Activated naive CD4-positive, alpha-beta T cell treated with anti-CD3 and anti-CD28 coated beads for 36 hours (primary cell): Measurements from ENCODE around the gene PLEKHO1. TPM values are rescaled to one million over a fixed set of nuclear protein-coding genes. Genes with fewer than 3 reads are reported as not detected.

Experiments
- CTCF ChIA-PET: fragments of 350-600 bp; sonication (Branson Sonifier 250); formaldehyde crosslinking; loops from one replicate; lab custom pipeline; 2021; ENCODE audit warnings: antibody characterized with exemption; lab: Charles Lee
- DNase-seq: peaks from one replicate; pipeline ENCODE4 v3.0.0-alpha.2; 2020
- H3K27ac Mint-ChIP-seq: one replicate; pipeline ENCODE4 v1.8.0; 2021; ENCODE audit warnings: mild to moderate bottlenecking, mixed read lengths
- H3K27me3 Mint-ChIP-seq: one replicate; pipeline ENCODE4 v1.8.0; 2021; ENCODE audit warnings: low read depth, mixed read lengths
- H3K36me3 Mint-ChIP-seq: one replicate; pipeline ENCODE4 v1.8.0; 2021; ENCODE audit warnings: low read depth, mixed read lengths
- H3K4me1 Mint-ChIP-seq: one replicate; pipeline ENCODE4 v1.8.0; 2021; ENCODE audit warnings: low read depth, mixed read lengths
- H3K4me3 Mint-ChIP-seq: one replicate; pipeline ENCODE4 v1.8.0; 2021; ENCODE audit warnings: mild to moderate bottlenecking, moderate library complexity, mixed read lengths
- H3K9me3 Mint-ChIP-seq: one replicate; pipeline ENCODE4 v1.8.0; 2021; ENCODE audit warnings: mixed read lengths
- intact Hi-C: fragments of 100-400 bp; cut with micrococcal nuclease; formaldehyde crosslinking; loops from one replicate; pipeline ENCODE4 v1.15.1; 2023
- total RNA-seq, 2 experiments: library from RNA; stranded (reverse); gene quantifications; one replicate each; pipeline ENCODE4 v1.2.3, GENCODE V29; 2021

PLEKHO1 gene
- total RNA-seq, 2 experiments from 2014 or later = 4.4 to 4.7 TPM

DNA sequence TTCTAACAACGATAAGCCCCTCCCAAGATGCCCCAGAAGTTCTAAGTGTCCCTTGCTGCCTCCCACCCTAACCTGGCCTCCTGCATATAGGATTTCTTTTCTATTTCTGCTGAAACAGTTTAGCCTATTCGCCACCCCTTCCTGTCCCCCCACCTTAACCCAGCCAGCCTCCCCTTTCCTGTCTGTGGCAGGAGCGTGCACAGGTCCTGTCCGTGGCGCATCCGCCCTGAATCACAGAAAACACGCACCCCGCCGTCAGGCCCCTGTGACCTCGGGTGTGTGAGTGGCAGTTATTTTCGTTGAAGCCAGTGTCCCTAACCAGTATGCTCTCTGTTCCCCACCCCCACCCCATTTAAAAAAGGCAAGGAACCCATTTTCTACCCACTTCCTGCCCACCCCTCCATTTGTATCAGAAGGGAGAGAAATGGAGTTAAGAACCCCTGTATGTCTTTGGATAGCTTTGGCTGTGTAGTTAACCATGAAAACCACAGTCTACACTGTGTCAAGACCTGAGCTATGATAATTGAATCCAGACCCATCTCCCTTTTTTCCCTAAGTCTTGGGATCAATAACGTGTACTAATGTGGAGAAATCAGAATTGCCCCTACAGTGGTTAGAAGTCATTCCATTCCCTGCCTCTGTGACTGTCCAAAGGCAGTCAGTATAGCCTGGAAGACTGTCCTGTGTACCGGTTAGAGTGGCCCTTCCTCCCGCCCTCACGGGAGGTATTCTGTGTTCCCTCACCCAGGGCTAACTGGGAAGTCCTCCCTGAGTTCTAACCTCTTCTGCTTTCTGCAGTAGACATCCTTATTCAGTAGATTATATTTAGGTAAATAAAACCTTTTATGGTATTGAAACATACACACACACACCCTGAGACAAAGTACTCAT, 1.8 kb downstream of the PLEKHO1 start:
- H3K27ac Mint-ChIP-seq = peak overlapping the region; percentile 72
- peaks cover 39% of the 10 kb centered on the region for H3K4me1 Mint-ChIP-seq
- H3K4me3 Mint-ChIP-seq = peak overlapping the region; percentile 75
- H3K27me3 Mint-ChIP-seq = no peaks in the 10 kb centered on the region
- no peaks in the 10 kb centered on the region for H3K9me3 Mint-ChIP-seq
- CTCF ChIA-PET = interaction anchor here (0.6 to 1.5 kb wide), 2 partner anchors 14 to 16 kb away, joined by 6 read pairs; no protein-coding TSS in a partner anchor
- intact Hi-C loops = loop anchor here (1.0 to 2.0 kb wide), 2 partner anchors 9 to 41 kb away; no protein-coding TSS in a partner anchor
- H3K36me3 Mint-ChIP-seq = no peaks in the 10 kb centered on the region
- DNase-seq = peak; percentile 80

DNA sequence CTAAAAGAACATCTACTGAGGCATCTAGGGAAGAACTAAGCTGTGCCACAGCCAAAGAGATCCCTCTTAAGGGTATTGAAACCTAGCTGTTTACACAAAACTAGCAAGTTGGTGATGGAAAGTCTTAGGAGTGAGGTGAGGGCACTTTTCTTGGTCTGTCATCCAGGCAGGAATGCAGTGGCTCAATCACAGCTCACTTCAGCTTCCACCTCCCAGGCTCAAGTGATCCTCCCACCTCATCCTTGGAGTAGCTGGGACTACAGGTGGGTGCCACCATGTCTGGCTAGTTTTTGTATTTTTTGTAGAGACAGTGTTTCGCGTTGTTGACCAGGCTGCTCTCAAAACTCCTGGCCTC, 2.4 kb downstream of the PLEKHO1 start:
- Mint-ChIP-seq H3K27ac (no peak overlapping the region), H3K9me3 (no peaks in the 10 kb centered on the region), H3K4me1 (peaks cover 36% of the 10 kb centered on the region), H3K36me3 (peaks cover 1% of the 10 kb centered on the region), H3K27me3 (no peaks in the 10 kb centered on the region), H3K4me3 (no peak overlapping the region)
- no peak for DNase-seq
- intact Hi-C loops = no loop called here
- CTCF ChIA-PET = interaction anchor here (0.6 to 1.5 kb wide), 2 partner anchors 14 to 15 kb away, joined by 6 read pairs; no protein-coding TSS in a partner anchor

DNA sequence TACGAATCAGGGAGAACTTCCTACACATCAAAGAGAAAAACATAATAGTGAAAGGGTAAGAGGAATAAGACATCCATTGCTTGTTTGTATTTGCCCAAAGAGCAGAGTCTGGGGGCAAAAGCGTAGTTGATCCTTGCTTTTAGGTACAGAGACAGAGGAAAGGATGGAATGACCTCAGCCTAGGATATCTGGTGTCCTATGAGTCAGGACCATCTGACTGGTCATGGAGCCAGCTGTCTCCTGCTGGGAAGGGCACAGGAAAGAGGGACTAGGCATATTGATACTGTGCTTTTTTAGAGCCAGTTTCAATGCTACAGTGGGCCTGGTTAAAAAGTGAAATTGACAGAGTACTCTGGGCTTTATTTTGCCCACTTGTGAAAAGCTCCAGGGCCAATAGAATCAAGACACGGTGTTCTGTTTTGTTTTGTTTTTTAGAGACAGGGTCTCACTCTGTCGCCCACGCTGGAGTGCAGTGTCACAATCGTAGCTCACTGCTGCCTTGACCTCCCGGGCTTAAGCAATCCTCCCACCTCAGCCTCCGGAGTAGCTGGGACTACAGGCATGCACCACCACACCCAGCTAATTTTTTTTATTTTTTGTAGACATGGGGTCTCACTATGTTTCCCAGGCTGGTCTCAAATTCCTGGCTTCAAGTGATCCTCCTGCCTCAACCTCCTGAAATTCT, 3.2 kb downstream of the PLEKHO1 start:
- Mint-ChIP-seq H3K27ac (no peak overlapping the region), H3K4me3 (no peak overlapping the region), H3K27me3 (no peaks in the 10 kb centered on the region), H3K9me3 (no peaks in the 10 kb centered on the region), H3K36me3 (peaks cover 4% of the 10 kb centered on the region), H3K4me1 (peaks cover 37% of the 10 kb centered on the region)
- CTCF ChIA-PET = interaction anchor here (0.6 to 1.5 kb wide), 2 partner anchors 13 to 62 kb away, joined by 3 to 6 read pairs; no protein-coding TSS in a partner anchor
- intact Hi-C loops = no loop called here
- no peak for DNase-seq

DNA sequence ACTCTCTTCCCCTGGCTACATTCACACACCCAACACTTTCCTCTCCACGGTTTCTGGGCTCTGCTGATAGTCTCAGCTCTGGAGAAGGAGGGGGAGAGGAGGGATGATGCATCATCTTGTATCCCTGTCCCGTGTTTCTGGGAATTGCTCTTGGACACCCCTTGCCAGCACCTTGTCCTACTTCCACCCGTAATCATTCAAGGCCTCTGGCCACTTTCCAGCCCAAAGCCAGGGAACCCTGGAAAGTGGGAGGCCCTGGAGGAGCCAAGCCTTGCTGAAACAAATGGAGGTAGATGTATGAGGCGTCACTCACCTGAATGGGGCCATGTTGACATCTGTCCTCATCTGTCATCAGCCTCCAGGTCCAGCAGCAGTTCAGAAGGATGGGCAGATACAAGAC, 4.4 kb downstream of the PLEKHO1 start:
- no peak for DNase-seq
- H3K4me3 Mint-ChIP-seq = no peak overlapping the region
- H3K27ac Mint-ChIP-seq = no peak overlapping the region
- no peaks in the 10 kb centered on the region for H3K9me3 Mint-ChIP-seq
- intact Hi-C loops = no loop called here
- CTCF ChIA-PET = no interaction called here
- H3K36me3 Mint-ChIP-seq = peaks cover 8% of the 10 kb centered on the region
- peaks cover 38% of the 10 kb centered on the region for H3K4me1 Mint-ChIP-seq
- no peaks in the 10 kb centered on the region for H3K27me3 Mint-ChIP-seq

- intact Hi-C loops = no loop called here
- H3K27ac Mint-ChIP-seq = no peak overlapping the region
Measured at GRCh38 chr1:150155413-150156071, 5.8 kb downstream of the PLEKHO1 start.

DNA sequence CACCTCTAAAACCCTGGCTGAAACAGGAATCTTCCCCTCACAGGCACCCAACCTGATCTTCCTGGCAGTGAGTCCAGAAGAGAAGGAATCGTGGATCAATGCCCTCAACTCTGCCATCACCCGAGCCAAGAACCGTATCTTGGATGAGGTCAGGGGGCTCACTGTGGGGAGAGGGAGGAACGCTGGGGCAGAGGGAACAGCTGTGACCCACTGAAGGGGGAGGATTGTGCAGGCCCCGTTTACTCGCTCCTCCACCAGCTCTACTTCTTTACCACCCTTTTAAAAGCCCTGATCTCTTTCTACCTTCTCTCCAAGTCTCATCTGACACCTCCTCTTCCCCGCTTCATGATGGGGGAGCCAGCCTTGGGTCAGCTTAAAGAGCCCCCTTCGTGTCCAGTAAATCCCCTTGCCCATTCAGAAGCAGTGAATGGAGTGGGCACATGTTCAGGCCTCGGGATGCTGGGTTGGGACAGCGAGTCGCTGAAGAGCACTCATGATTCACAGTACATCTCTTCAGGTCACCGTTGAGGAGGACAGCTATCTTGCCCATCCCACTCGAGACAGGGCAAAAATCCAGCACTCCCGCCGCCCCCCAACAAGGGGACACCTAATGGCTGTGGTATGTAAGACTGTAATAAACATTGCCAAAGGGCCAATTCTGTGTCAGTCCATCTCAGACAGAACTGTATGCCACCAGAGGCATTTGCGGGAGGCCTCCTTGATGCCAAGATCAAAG, 7.3 kb downstream of the PLEKHO1 start:
- Mint-ChIP-seq H3K4me1 (peaks cover 50% of the 10 kb centered on the region), H3K36me3 (peaks cover 8% of the 10 kb centered on the region), H3K27ac (no peak overlapping the region), H3K27me3 (no peaks in the 10 kb centered on the region), H3K4me3 (no peak overlapping the region), H3K9me3 (no peaks in the 10 kb centered on the region)
- intact Hi-C loops = no loop called here
- DNase-seq = no peak
- CTCF ChIA-PET = interaction anchor here (0.6 to 1.7 kb wide), 4 partner anchors 9 to 178 kb away, joined by 3 to 6 read pairs (median 4); no protein-coding TSS in a partner anchor

More at GRCh38 chr1:150155413-150156071, 5.8 kb downstream of the PLEKHO1 start:
- Mint-ChIP-seq H3K9me3 (no peaks in the 10 kb centered on the region), H3K4me1 (peaks cover 48% of the 10 kb centered on the region), H3K36me3 (peaks cover 8% of the 10 kb centered on the region), H3K27me3 (no peaks in the 10 kb centered on the region), H3K4me3 (no peak overlapping the region)
- no peak for DNase-seq
- CTCF ChIA-PET = interaction anchor here (0.6 kb wide), 1 partner anchor 31 kb away, joined by 4 read pairs; no protein-coding TSS in a partner anchor

GRCh38 chr1:150159550-150159949, 9.8 kb downstream of the PLEKHO1 start:
- no peak for DNase-seq
- no peaks in the 10 kb centered on the region for H3K9me3 Mint-ChIP-seq
- no peak overlapping the region for H3K27ac Mint-ChIP-seq
- intact Hi-C loops = no loop called here
- no peak overlapping the region for H3K4me3 Mint-ChIP-seq
- H3K27me3 Mint-ChIP-seq = no peaks in the 10 kb centered on the region
- H3K4me1 Mint-ChIP-seq = peaks cover 51% of the 10 kb centered on the region
- peaks cover 8% of the 10 kb centered on the region for H3K36me3 Mint-ChIP-seq
- CTCF ChIA-PET = no interaction called here

DNA sequence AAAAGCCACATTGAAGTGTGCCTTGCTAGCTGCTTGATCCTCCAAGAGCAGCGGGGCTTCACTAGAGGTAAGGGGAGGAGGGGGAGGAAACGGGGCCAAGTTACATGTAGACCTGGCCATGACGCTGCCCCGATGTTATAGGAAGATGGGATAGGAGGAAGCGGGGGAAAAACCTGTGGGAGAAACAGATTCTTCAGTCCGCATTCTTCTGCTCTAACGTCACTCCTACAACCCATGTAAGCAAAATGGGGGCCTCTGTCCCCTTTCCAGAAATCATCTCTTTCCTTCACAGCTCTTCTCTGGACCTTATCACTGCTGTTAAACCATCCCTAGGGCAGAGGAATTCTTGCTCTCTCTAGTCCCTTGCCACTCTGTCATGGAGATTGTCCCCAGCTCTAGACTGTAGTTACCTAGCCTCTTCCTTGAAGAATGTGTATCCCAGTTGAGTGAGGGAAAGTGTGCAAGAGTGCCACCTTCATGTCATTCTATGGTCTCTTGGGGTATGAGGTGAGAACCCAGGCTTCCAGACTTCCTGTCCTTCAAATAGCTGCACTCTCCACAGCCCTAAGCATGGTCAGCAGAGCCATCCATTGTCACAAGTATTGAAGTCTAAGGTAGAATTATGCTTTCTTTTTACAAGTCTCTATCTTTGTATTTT, 11.4 kb downstream of the PLEKHO1 start:
- Mint-ChIP-seq H3K36me3 (peaks cover 8% of the 10 kb centered on the region), H3K4me1 (peaks cover 50% of the 10 kb centered on the region), H3K27ac (peak overlapping the region; percentile 33), H3K9me3 (no peaks in the 10 kb centered on the region), H3K4me3 (no peak overlapping the region), H3K27me3 (no peaks in the 10 kb centered on the region)
- intact Hi-C loops = loop anchor here (1.0 to 2.0 kb wide), 2 partner anchors 10 to 52 kb away; no protein-coding TSS in a partner anchor
- no peak for DNase-seq
- CTCF ChIA-PET = interaction anchor here (0.6 to 12.0 kb wide), 7 partner anchors 9 to 199 kb away, joined by 3 to 122 read pairs (median 4); no protein-coding TSS in a partner anchor

DNA sequence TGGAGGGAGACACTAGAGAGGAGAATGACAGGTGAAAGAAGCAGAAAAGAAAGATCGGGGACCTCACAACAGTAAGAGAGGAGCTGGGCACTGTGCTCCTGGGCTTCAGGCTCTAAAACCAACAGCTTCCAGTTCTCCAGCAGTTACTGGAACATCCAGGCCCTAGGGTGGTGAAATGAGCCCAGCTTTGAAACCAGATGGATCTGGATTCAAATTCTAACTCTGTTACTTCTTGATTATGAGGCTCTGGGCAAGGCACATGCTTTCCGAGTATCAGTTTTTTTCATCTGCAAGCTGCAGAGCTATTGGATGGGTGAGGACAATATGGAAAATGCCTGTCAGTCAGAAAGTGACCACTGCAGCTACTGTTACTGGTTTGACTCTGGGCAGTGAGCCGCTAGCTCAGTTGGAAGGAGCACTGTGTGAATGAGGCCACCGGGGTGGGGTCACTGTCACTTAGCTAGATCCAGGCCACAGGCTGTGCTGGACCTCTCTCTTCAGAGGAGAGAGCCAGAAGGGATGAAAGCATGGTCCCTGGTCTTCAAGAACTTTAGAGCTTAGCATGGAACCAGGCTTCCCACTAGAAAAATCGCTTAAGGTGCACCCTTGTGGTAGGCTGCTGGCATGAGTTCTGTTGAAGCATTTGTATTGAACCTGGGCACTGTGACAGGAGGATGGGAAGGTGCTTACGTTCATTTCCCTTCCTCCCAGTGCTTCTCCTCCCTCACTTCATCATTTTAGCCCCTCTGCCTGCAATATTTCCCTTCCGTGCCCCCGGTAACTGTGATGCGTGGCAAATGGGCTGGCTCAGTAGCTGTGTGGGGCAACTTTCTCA, 12.2 kb downstream of the PLEKHO1 start:
- Mint-ChIP-seq H3K4me3 (no peak overlapping the region), H3K9me3 (no peaks in the 10 kb centered on the region), H3K27ac (no peak overlapping the region), H3K4me1 (peaks cover 50% of the 10 kb centered on the region), H3K27me3 (no peaks in the 10 kb centered on the region), H3K36me3 (peaks cover 7% of the 10 kb centered on the region)
- no peak for DNase-seq
- CTCF ChIA-PET = interaction anchor here (0.6 to 12.0 kb wide), 9 partner anchors 13 to 200 kb away, joined by 3 to 122 read pairs (median 4); partner anchors contain the start of gene VPS45
- intact Hi-C loops = loop anchor here (2.0 kb wide), 2 partner anchors 25 to 53 kb away; no protein-coding TSS in a partner anchor

GRCh38 chr1:150162582-150162861, 12.8 kb downstream of the PLEKHO1 start:
- H3K9me3 Mint-ChIP-seq = no peaks in the 10 kb centered on the region
- no peak overlapping the region for H3K4me3 Mint-ChIP-seq
- CTCF ChIA-PET = interaction anchor here (0.9 to 12.0 kb wide), 9 partner anchors 13 to 275 kb away, joined by 3 to 122 read pairs (median 5); partner anchors contain the start of gene VPS45
- intact Hi-C loops = loop anchor here (2.0 kb wide), 1 partner anchor 24 kb away; no protein-coding TSS in a partner anchor
- H3K4me1 Mint-ChIP-seq = peaks cover 48% of the 10 kb centered on the region
- H3K27ac Mint-ChIP-seq = no peak overlapping the region
- DNase-seq = no peak
- peaks cover 6% of the 10 kb centered on the region for H3K36me3 Mint-ChIP-seq
- no peaks in the 10 kb centered on the region for H3K27me3 Mint-ChIP-seq
